WTC11 (cell line): Measurements from ENCODE around the gene RABL6.

Experiments
- ZNF263 ChIP-seq: sonication (generic); formaldehyde crosslinking; IDR thresholded peaks from 2 replicates; pipeline ENCODE4 v1.8.1; 2022; ENCODE audit warnings: low read depth, mild to moderate bottlenecking, moderate library complexity, missing genetic modification reagents
- TF ChIP-seq, protein P1 (sequence below): fragments of 200-600 bp; IDR thresholded peaks from 2 replicates; pipeline ENCODE4 v1.8.0; 2022; ENCODE audit warnings: antibody characterized with exemption
- TF ChIP-seq, protein P2 (sequence below): fragments of 250-450 bp; sonication (Bioruptor Pico); IDR thresholded peaks from 2 replicates; pipeline ENCODE4 v1.9.0; 2021; ENCODE audit warnings: mild to moderate bottlenecking
- TF ChIP-seq, protein P3 (sequence below): sonication (generic); formaldehyde crosslinking; IDR thresholded peaks from 2 replicates; pipeline ENCODE4 v1.8.1; 2023; ENCODE audit warnings: mild to moderate bottlenecking, missing genetic modification reagents, moderate library complexity

DNA sequence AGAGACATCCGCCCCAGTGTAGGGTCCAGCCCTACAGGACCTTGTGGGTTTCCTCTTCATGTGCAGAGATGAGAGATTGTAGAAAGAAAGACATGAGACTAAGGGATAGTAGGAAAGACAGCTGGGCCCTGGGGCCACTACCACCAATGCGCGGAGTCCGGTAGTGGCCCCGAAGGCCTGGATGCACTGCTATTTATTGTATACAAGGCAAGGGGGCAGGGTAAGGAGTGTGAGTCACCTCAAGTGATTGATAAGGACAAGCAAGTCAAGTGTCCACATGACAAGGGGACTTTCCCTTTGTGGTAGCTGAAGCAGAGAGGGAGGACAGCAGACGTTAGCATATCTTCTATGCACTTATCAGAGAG, 22.8 kb upstream of the RABL6 start:
- TF ChIP-seq, protein P1, sequence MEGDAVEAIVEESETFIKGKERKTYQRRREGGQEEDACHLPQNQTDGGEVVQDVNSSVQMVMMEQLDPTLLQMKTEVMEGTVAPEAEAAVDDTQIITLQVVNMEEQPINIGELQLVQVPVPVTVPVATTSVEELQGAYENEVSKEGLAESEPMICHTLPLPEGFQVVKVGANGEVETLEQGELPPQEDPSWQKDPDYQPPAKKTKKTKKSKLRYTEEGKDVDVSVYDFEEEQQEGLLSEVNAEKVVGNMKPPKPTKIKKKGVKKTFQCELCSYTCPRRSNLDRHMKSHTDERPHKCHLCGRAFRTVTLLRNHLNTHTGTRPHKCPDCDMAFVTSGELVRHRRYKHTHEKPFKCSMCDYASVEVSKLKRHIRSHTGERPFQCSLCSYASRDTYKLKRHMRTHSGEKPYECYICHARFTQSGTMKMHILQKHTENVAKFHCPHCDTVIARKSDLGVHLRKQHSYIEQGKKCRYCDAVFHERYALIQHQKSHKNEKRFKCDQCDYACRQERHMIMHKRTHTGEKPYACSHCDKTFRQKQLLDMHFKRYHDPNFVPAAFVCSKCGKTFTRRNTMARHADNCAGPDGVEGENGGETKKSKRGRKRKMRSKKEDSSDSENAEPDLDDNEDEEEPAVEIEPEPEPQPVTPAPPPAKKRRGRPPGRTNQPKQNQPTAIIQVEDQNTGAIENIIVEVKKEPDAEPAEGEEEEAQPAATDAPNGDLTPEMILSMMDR: no peak
- TF ChIP-seq, protein P2, sequence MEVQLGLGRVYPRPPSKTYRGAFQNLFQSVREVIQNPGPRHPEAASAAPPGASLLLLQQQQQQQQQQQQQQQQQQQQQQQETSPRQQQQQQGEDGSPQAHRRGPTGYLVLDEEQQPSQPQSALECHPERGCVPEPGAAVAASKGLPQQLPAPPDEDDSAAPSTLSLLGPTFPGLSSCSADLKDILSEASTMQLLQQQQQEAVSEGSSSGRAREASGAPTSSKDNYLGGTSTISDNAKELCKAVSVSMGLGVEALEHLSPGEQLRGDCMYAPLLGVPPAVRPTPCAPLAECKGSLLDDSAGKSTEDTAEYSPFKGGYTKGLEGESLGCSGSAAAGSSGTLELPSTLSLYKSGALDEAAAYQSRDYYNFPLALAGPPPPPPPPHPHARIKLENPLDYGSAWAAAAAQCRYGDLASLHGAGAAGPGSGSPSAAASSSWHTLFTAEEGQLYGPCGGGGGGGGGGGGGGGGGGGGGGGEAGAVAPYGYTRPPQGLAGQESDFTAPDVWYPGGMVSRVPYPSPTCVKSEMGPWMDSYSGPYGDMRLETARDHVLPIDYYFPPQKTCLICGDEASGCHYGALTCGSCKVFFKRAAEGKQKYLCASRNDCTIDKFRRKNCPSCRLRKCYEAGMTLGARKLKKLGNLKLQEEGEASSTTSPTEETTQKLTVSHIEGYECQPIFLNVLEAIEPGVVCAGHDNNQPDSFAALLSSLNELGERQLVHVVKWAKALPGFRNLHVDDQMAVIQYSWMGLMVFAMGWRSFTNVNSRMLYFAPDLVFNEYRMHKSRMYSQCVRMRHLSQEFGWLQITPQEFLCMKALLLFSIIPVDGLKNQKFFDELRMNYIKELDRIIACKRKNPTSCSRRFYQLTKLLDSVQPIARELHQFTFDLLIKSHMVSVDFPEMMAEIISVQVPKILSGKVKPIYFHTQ: no peak
- TF ChIP-seq ZNF263 (CRISPR knock-in tag): no peak
- TF ChIP-seq, protein P3, sequence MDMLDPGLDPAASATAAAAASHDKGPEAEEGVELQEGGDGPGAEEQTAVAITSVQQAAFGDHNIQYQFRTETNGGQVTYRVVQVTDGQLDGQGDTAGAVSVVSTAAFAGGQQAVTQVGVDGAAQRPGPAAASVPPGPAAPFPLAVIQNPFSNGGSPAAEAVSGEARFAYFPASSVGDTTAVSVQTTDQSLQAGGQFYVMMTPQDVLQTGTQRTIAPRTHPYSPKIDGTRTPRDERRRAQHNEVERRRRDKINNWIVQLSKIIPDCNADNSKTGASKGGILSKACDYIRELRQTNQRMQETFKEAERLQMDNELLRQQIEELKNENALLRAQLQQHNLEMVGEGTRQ: no peak
